Endothelial cell of umbilical vein (primary cell): ENCODE results near the gene UROC1. TPM values are rescaled to one million over a fixed set of nuclear protein-coding genes. Genes with fewer than 3 reads are reported as not detected.

Source experiments
- BruUV-seq: library from RNA; stranded (reverse); fragments of 400-500 nt; replicated peaks from 2 replicates; lab custom pipeline; 2021; lab: Mats Ljungman, UMichigan
- CTCF ChIA-PET: fragments of 300-600, 350-600 bp; sonication (Branson Sonifier 250); formaldehyde crosslinking; loops from one replicate; lab custom pipeline; 2021; ENCODE audit warnings: antibody characterized with exemption, inconsistent platforms; lab: Charles Lee
- POLR2A ChIA-PET: fragments of 300-600, 350-600 bp; sonication (Branson Sonifier 250); formaldehyde crosslinking; loops from one replicate; lab custom pipeline; 2021; ENCODE audit warnings: antibody characterized with exemption, inconsistent platforms; lab: Charles Lee
- DNase-seq: peaks from one replicate; pipeline ENCODE4 v3.0.0-alpha.2; 2011; ENCODE audit warnings: low read depth, low spot score
- FAIRE-seq: peaks from 2 replicates; lab custom pipeline; 2011; peaks lifted over from hg19 to GRCh38; lab: Jason Lieb, UNC
- H2AFZ ChIP-seq: 2 replicates; pipeline ENCODE4 v1.6.0; 2012; ENCODE audit warnings: low read depth, low read length, control low read depth, inconsistent platforms
- H3K27ac ChIP-seq: 2 replicates; pipeline ENCODE4 v1.5.1; 2011; ENCODE audit warnings: low read depth, mild to moderate bottlenecking, control low read depth, low read length, moderate library complexity; ENCODE audit not compliant: insufficient read depth
- H3K27me3 ChIP-seq, 2 experiments: 2 replicates each; pipeline versions ENCODE4 v1.6.0 to v1.6.1; 2011; ENCODE audit warnings: low read length in 2 of 2, mixed read lengths in 1 of 2; ENCODE audit not compliant: control insufficient read depth in 2 of 2, insufficient read depth in 2 of 2
- H3K36me3 ChIP-seq, 2 experiments: 2 replicates in 1 of 2; 3 replicates in 1 of 2; pipeline ENCODE4 v1.5.1; 2011; ENCODE audit warnings: low read length in 2 of 2, mild to moderate bottlenecking in 1 of 2, moderate library complexity in 1 of 2; ENCODE audit not compliant: control insufficient read depth in 2 of 2, insufficient read depth in 2 of 2; ENCODE audit errors: extremely low read depth in 1 of 2
- H3K4me1 ChIP-seq: 3 replicates; pipeline ENCODE4 v1.5.1; 2011; ENCODE audit warnings: mild to moderate bottlenecking, low read length; ENCODE audit not compliant: control insufficient read depth, insufficient read depth; ENCODE audit errors: extremely low read depth
- H3K4me2 ChIP-seq: 2 replicates; pipeline ENCODE4 v1.6.1; 2011; ENCODE audit warnings: low read length, control low read depth, mixed read lengths; ENCODE audit not compliant: insufficient read depth
- H3K4me3 ChIP-seq, 3 experiments: fragments of 200-600 bp in 1 of 3; sonication (generic), shearing (Covaris generic) in 1 of 3; replicated peaks in 1 of 3; 2 replicates each; pipeline ENCODE4 v1.5.1; 2011 to 2016; ENCODE audit warnings: control low read depth in 3 of 3, low read length in 3 of 3, mild to moderate bottlenecking in 2 of 3, inconsistent platforms in 1 of 3, low read depth in 1 of 3, moderate library complexity in 1 of 3; ENCODE audit not compliant: insufficient read depth in 1 of 3
- H3K79me2 ChIP-seq: 2 replicates; pipeline ENCODE4 v1.6.0; 2012; ENCODE audit warnings: low read length, inconsistent platforms; ENCODE audit not compliant: control insufficient read depth, insufficient read depth
- H3K9ac ChIP-seq: replicated peaks from 2 replicates; pipeline ENCODE3; 2011; ENCODE audit warnings: low read length, control low read depth; ENCODE audit not compliant: insufficient read depth; ENCODE audit errors: extremely low read depth
- H3K9me1 ChIP-seq: replicated peaks from 3 replicates; pipeline ENCODE4 v1.6.0; 2011; ENCODE audit warnings: mild to moderate bottlenecking, low read length; ENCODE audit not compliant: control insufficient read depth, insufficient read depth; ENCODE audit errors: extremely low read depth
- H3K9me3 ChIP-seq: replicated peaks from 2 replicates; pipeline ENCODE4 v1.5.1; 2012; ENCODE audit warnings: low read length, inconsistent platforms; ENCODE audit not compliant: control insufficient read depth, insufficient read depth
- H4K20me1 ChIP-seq: replicated peaks from 2 replicates; pipeline ENCODE3; 2011; ENCODE audit warnings: mild to moderate bottlenecking, low read length; ENCODE audit not compliant: control insufficient read depth, insufficient read depth; ENCODE audit errors: extremely low read depth
- EZH2 ChIP-seq: IDR thresholded peaks from 2 replicates; pipeline ENCODE4 v1.6.1; 2012; ENCODE audit warnings: borderline replicate concordance, low read depth, mild to moderate bottlenecking, moderate library complexity, low read length, inconsistent platforms; ENCODE audit not compliant: severe bottlenecking
- FOS ChIP-seq: IDR thresholded peaks from 2 replicates; pipeline ENCODE4 v1.6.1; 2011; ENCODE audit warnings: mild to moderate bottlenecking, low read length, moderate library complexity, borderline replicate concordance; ENCODE audit not compliant: insufficient read depth
- GATA2 ChIP-seq: IDR thresholded peaks from 2 replicates; pipeline ENCODE4 v1.7.0; 2011; ENCODE audit warnings: low read depth, mild to moderate bottlenecking, moderate library complexity, mixed read lengths, low read length; ENCODE audit not compliant: insufficient read length, insufficient read depth
- JUN ChIP-seq: IDR thresholded peaks from 2 replicates; pipeline ENCODE4 v1.6.1; 2011; ENCODE audit warnings: borderline replicate concordance, low read depth; ENCODE audit not compliant: insufficient read length, insufficient read depth
- MYC ChIP-seq: IDR thresholded peaks from one replicate; pipeline ENCODE4 v1.6.1; 2011; ENCODE audit warnings: mild to moderate bottlenecking, low read depth, low read length
- POLR2A ChIP-seq: IDR thresholded peaks from 2 replicates; pipeline ENCODE4 v1.6.1; 2012; ENCODE audit warnings: low read depth, mild to moderate bottlenecking, control low read depth, low read length
- POLR2AphosphoS5 ChIP-seq: IDR thresholded peaks from 2 replicates; pipeline ENCODE4 v1.6.1; 2012; ENCODE audit warnings: low read depth, mild to moderate bottlenecking, control low read depth, low read length, moderate library complexity; ENCODE audit not compliant: insufficient read depth
- dilution Hi-C: fragments of 300-500 bp; cut with MboI; formaldehyde crosslinking; loops from one replicate; pipeline ENCODE4 v1.15.0; 2019; ENCODE audit warnings: low sequenced_read_pairs; ENCODE audit not compliant: extremely low pct_ligation_motif_present
- intact Hi-C: fragments of 100-400 bp; cut with micrococcal nuclease; formaldehyde crosslinking; loops from one replicate; pipeline ENCODE4 v1.10.0; 2022
- polyA plus RNA-seq, 4 experiments: library from polyadenylated mRNA; depleted of rRNA in 3 of 4; stranded (reverse) in 3 of 4; unstranded in 1 of 4; fragments of >200 nt; gene quantifications; 2 replicates each; pipeline versions ENCODE4 v1.2.1 to v1.2.3, GENCODE V29; 2011 to 2012; ENCODE audit warnings: missing spikeins in 1 of 4
- total RNA-seq: library from RNA; stranded (reverse); gene quantifications from 2 replicates; pipeline ENCODE4 v1.2.3, GENCODE V29; 2021
- TF ChIP-seq, protein P1 (sequence below): IDR thresholded peaks from 2 replicates; pipeline ENCODE4 v1.6.1; 2011; ENCODE audit not compliant: insufficient read depth, insufficient read length
- TF ChIP-seq, protein P2 (sequence below), 2 donors: IDR thresholded peaks; 1 replicate in 1 of 2; 2 replicates in 1 of 2; pipeline ENCODE4 v1.5.1; 2011; ENCODE audit warnings: low read length in 2 of 2, mild to moderate bottlenecking in 2 of 2, moderate library complexity in 2 of 2, control low read depth in 1 of 2, inconsistent platforms in 1 of 2, low read depth in 1 of 2; ENCODE audit not compliant: insufficient read depth in 1 of 2; ENCODE audit errors: extremely low read depth in 1 of 2

Gene UROC1
- total and polyA plus RNA-seq, 2 donors (not counting 3 experiments of a cell fraction or from before 2014, with no cell fraction given), result not detected

DNA sequence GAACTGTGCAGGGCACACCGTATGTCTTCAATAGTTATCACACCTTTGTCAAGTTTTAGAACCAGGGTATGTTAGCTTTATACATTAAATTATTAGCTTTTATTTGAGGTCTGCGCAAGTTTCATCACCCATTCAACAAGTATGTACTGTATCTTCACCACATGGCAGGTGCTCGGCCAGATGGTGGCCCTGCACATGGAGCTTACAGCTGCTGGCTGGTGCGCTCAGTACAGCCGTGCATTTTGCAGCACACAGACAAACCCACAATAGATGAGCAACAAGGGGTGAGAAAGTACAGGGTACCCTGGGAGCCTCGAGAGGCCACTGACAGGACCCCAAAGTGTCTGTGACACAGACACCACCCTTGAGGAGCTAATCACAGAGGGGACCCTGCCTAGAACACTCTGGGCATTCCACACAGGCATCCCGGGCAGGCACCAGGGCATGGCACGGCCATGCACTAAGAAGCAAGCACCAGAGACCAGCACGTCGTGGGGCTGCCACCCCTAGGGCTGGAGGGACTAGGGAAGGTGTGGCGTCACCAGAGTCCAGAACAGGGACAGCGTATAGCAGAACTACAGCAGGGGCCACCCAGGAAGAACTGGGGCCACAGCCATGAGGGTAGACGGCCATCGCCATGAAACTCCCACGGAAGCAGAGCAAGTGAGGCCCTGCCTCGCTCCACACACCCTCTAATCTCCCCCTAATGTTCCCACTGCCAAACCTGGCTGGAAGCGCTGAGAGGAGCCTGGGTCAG lies 69.3 kb downstream of the UROC1 start:
- Histone ChIP-seq H4K20me1 (no peaks in the 10 kb centered on the region), H3K9me3 (no peaks in the 10 kb centered on the region), H3K4me1 (no peaks in the 10 kb centered on the region), H3K4me3 (no peak overlapping the region), H3K9me1 (no peaks in the 10 kb centered on the region), H3K27ac (no peak overlapping the region), H3K27me3 (no peaks in the 10 kb centered on the region), H2AFZ (no peak overlapping the region), H3K9ac (no peak overlapping the region), H3K79me2 (no peaks in the 10 kb centered on the region), H3K36me3 (peaks cover 2 to 19% of the 10 kb centered on the region in 2 experiments), H3K4me2 (no peak overlapping the region)
- FAIRE-seq (no peak), DNase-seq (no peak)
- BruUV-seq, result no TSS peak
- ChIA-PET POLR2A (no interaction called here), CTCF (interaction anchor here (2.2 kb wide), 1 partner anchor 27 kb away, joined by 5 read pairs; no protein-coding TSS in a partner anchor)
- TF ChIP-seq GATA2, result no peak
- TF ChIP-seq, protein P1, sequence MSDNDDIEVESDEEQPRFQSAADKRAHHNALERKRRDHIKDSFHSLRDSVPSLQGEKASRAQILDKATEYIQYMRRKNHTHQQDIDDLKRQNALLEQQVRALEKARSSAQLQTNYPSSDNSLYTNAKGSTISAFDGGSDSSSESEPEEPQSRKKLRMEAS, result no peak
- no peak for TF ChIP-seq EZH2
- TF ChIP-seq, protein P2, sequence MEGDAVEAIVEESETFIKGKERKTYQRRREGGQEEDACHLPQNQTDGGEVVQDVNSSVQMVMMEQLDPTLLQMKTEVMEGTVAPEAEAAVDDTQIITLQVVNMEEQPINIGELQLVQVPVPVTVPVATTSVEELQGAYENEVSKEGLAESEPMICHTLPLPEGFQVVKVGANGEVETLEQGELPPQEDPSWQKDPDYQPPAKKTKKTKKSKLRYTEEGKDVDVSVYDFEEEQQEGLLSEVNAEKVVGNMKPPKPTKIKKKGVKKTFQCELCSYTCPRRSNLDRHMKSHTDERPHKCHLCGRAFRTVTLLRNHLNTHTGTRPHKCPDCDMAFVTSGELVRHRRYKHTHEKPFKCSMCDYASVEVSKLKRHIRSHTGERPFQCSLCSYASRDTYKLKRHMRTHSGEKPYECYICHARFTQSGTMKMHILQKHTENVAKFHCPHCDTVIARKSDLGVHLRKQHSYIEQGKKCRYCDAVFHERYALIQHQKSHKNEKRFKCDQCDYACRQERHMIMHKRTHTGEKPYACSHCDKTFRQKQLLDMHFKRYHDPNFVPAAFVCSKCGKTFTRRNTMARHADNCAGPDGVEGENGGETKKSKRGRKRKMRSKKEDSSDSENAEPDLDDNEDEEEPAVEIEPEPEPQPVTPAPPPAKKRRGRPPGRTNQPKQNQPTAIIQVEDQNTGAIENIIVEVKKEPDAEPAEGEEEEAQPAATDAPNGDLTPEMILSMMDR (IDR thresholded peaks at IDR 0.05; ENCODE audit: extremely low read depth in 1 of 2, insufficient read depth in 1 of 2, low read depth in 1 of 2, low read length in 2 of 2), result no peak
- TF ChIP-seq FOS, result no peak
- TF ChIP-seq JUN, result no peak
- TF ChIP-seq POLR2A, result no peak
- no peak for TF ChIP-seq POLR2AphosphoS5
- TF ChIP-seq MYC, result no peak
- intact Hi-C loops, result no loop called here
- dilution Hi-C loops, result no loop called here
